GM21576 (cell line): ENCODE measurements around the gene TDRD10.

Experiments
- ATAC-seq: cut with Tn5 transposase; IDR thresholded peaks from one replicate; pipeline ENCODE4 v1.9.1; 2021; ENCODE audit warnings: mild to moderate bottlenecking, moderate library complexity; ENCODE audit not compliant: unreplicated experiment

TDRD10 gene

DNA sequence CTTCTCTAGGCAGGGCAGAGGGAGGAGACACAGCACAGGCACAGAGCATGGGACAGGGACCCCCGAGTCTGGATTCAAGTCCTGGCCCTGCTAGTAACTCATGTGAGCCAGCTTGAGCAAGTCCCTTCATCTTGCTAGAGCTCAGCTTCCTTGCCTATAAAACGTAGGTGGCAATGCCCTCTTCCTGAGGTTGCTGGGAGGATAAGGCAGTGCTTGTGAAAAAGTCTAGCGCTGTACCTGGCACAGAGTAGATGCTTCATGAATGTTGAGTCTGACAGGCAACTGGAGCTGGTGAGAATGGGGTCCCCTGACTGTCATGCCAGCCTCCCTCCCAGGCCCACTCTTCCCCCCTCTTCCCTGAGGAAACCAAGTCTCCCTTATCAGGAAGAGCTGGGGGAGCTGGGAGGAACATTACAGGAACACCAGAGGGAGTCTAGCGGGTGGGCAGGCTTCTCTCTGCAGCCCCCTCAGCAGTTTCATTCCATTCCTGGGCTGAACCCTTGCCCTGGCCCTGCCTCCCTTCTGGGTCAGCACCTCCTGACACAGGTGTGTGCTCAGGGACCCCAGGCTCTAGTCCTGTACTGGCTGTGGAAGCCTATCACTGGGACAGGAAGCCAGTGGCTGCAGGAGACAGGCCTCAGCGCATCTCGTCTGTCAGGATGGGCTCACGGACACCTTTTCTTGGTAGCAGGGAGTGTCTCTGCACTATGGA is 75.5 kb downstream of the TDRD10 start:
- no peak for ATAC-seq

DNA sequence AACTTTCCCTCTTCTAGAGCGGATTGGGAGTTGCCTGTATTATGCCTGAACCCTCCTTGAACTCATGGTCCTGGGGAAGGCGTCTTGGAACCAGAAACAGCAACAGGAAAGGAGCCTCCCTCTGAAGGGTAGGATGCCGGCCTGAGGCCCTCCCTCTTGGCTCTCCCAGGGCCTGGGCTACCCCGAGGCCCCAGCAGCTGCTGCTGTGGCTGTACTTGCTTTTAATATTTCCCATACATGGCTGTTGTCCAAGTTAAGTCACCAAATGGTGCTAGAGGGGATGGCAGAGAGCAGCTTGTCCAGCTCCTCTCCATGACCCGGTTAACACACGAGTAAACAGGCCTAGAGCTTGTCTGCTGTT is 76.0 kb downstream of the TDRD10 start:
- no peak for ATAC-seq

DNA sequence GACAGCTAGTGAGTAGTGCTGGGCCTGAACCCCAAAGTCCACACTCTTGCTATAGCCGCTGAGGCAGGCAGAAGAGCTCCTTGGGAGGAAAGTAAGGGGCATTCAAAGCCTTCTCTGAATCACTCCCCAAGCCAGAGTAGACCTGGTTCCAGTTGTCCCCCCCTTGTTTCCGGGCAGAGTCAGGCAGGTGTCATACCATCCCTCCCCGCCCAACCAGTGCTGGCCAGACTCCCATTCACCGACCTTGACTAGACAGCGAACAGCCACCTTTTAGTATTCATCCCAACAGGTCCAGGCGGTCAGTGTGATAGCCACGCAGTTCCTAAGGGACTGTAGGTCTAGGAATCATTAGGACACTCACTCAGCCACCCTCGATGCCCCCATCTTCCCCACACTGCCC is 77.4 kb downstream of the TDRD10 start:
- no peak for ATAC-seq

DNA sequence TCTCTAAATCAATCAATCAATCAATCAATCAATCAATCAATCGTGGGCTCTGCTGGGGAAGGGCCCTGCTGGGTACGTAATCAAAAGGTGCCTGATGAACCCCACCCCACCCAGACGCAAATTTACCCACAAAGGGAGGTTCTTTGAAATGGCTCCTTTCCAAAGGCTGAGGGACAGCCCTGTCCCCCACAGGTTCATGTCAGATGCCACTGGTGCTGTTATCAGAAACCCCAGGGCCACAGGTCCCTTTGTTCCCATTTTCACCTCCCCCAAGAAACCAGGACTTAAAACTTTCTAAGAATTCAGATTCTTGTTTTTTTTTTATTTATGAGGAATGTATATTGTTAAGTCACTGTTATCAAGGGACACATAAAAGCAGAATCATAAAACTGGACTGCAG is 79.7 kb downstream of the TDRD10 start:
- no peak for ATAC-seq

DNA sequence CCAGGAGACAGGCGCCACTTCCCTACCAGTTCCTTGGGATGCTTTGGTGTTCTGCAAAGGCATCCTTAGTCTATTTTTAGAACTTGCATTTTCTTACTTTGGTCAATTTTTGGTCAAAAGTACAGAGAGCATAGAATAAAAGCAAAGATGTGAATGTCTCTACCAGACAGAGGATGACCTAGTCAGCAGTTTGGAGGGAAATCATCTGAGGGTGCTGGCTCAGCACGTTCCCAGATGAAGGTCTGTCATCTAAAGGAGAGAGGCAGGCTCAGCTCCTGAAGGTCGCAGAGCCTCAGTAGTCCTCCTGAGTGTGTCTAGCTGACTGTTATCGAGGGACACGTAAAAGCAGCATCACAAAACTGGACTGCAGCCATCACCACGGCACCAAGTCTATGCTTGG is 80.9 kb downstream of the TDRD10 start:
- ATAC-seq = no peak

DNA sequence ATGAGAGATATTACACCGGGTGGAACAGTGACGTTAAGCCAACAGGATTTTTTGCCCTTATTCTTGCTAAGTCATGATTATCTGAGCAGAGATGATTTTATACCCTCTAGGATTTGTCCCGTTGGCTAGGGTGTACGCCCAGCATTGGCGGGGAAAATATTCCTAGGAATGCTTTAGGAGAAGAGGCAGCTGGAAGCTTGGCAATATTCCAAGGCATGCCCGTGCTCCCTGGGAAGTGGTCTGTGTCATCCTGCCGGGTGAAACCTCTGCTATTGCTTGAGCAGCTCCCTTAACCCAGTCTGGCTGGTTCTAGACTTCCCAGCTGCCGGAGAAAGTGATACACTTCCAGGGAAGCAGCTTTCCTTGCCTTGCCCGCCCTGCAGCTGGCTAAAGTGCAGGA is 81.8 kb downstream of the TDRD10 start:
- ATAC-seq = no peak

DNA sequence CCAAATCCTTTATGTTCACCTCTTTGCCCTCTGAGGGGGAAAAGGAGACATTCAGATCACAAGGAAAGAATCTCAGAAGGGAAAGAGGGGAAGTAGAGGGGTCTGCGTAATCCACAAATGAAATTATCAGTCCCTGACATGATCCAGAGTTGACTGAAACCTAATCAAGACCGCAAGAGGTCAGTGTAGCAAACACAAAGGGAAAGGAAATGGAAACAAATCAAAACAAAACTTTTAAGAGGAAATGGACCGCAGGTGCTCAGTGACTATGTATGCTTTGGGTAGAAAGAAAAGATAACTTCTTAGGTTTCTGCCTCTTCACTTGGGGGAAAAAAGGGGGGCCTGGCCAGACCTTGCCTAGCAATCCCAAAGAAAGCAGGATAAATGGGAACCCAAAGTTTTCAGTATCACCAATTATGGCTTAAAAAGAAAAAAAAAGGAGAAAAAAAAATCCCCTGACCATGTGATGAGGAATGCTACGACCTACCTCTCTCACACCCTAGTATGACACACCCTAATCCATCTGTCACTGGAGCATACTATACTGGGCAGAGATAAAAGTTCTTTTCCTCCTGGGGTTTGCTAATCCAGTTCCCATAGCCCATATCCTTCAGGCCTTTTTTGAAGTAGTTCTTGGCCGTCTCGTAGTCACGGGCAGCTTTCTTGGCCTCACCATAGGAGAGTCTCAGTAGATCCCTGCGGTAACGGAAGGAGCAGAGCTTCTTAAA is 82.4 kb downstream of the TDRD10 start:
- ATAC-seq = no peak

DNA sequence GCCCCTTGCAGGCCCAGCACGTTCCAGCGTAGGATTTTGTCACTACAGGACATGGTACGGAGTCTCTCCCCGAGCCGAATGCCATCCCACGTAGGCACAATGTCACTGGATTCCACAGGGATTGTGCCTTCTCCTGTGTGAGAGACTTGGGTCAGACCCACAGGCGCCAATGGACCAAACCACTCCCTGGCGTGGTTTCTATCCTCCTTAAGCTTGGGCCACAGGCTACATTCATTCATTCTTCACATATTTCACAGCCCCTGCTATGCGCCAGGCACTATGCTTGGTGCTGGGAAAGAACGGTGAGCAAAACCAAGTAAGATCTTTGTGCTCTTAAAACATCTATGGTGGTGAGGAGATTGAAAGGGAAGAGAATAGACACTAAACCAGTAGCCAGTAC is 84.2 kb downstream of the TDRD10 start:
- no peak for ATAC-seq

DNA sequence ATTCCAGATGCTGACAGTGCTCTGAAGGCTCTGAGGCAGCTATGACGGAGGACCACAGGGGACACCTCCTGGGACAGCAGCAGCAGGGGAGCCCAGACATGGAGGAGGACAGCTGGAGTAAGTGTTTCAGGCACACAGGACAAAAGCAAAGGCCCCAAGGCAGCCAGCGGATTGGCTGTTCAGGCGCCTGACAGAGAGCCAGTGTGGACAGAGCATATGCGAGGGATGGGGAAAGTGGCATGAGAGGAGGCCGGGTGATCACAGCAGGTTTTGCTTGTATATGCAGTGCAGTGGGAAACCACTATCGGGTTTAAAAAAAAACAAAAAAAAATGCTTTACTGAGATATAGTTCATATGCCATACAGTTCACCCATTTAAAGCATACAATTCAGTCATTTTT is 84.6 kb downstream of the TDRD10 start:
- no peak for ATAC-seq

DNA sequence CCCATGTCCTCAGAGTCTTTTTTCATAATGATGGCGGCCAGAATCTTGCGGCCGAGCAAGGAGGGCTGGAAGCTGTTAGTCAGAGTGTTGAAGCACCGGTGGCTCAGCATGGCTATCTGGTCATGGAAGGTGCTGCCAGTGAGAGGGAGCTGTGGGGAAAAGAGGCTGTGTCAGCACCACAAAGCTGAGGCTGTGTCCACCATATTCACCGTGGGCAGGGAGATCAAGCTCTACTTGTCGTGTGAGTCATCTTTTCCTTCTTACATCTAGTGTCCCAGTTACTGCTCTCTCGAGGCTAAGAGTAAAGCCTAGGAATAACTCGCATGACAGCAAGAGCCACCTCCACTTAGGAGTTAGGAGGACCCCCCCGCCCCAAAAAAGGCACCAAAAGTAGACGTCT is 87.8 kb downstream of the TDRD10 start:
- ATAC-seq = no peak

DNA sequence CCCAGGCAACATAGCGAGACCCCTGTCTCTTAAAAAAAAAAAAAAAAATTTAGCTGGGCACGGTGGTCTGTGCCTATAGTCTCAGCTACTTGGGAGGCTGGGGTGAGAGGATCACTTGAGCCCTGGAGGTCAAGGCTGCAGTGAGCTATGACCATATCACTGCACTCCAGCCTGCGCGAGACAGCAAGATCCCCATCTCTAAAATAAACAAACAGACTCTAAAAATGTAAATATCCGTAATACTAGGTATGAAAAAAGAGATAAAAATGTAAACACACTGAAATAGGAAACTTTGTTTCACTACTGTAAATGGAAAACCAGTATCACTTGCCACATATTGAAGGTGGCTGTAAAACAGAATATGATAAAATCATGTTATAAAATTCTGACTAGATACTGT is 88.7 kb downstream of the TDRD10 start:
- no peak for ATAC-seq

DNA sequence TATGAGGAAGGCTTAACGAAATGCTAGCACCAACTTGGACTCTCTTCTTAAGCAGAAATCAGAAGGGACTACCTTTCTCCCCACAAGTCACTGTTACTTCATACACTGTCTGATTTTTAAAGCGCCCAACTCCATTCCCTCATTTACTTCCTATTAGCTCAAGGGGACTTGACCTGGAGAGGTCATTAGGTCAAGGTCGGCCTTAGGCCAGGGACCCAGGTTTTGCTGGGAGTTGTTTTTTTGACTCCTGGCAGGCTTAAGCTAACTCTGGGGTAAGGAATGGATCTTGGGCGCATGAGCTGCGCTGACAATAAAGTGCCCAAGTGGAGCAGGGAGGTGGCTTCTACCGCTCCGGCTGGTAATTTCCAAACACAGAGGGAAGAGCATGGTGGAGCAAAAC is 89.2 kb downstream of the TDRD10 start:
- ATAC-seq = no peak

DNA sequence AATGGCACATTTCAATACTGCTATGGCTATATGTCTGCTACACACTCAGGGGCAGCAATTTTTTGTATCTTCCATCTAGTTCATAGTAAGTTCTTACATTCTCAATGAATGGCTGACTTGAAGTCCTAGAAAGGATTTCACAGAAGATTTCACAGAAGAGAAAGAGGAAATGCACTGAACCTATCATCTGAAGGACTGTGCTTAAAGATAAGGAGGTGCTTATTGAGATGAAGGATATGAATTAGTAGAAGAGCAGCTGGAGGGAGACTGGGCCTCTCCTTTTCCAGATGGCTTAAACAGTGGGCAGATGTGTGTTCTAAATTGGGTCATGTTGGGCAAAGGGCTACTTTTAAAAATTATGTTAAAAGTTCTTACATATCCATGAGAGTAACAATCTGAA is 91.4 kb downstream of the TDRD10 start:
- ATAC-seq = no peak

DNA sequence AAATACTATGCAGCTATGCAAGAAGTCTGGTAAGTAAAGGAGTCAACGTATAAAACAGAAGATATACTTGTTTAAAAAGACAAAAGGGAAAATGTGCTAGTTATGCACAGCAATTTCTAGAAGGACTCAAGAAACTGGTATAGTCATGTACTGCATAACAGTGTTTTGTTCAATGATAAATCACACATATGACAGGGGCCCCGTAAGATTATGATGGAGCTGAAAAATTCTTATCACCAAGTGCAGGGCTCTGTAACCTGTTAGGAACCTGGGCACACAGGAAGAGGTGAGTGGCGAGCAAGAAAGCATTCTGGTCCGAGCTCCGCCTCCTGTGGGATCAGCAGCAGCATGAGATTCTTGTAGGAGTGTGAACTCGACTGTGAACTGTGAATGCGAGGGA is 92.8 kb downstream of the TDRD10 start:
- ATAC-seq = no peak

DNA sequence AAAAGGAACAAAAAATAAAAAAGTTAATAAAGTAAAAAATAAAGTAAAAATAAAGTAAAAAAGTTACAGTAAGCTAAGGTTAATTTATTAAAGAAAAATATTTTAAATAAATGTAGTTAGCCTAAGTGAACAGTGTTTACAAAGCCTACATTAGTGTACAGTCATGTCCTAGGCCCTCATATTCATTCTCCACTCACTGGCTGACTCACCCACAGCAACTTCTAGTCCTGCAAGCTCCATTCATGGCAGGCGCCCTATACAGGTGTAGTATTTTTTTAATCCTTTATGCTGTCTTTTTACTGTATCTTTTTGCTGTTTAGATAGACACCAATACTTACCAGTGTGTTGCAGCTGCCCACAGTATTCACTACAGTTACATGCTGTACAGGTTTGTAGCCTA is 93.6 kb downstream of the TDRD10 start:
- ATAC-seq = no peak
